K562 (cell line): ENCODE measurements around the gene USP2. TPM values are rescaled to one million over a fixed set of nuclear protein-coding genes. Genes with fewer than 3 reads are reported as not detected.

Source experiments
- HMGN3 ChIP-seq: IDR thresholded peaks from 2 replicates; pipeline ENCODE4 v1.6.1; 2011; ENCODE audit warnings: borderline replicate concordance, low read depth, mild to moderate bottlenecking, mixed read lengths, low read length; ENCODE audit not compliant: insufficient read length; ENCODE audit errors: extremely low read depth
- PTRF ChIP-seq: fragments of 450-650 bp; IDR thresholded peaks from 2 replicates; pipeline ENCODE4 v1.6.1; 2016; ENCODE audit warnings: mild to moderate bottlenecking, missing genetic modification characterization, missing compliant biosample characterization
- ZNF274 ChIP-seq: IDR thresholded peaks from 2 replicates; pipeline ENCODE4 v1.6.1; 2011; ENCODE audit warnings: low read depth, mild to moderate bottlenecking, low read length, moderate library complexity, borderline replicate concordance
- ZNF3 ChIP-seq: fragments of 250-450 bp; sonication (Bioruptor Pico); IDR thresholded peaks from 2 replicates; pipeline ENCODE4 v1.5.0; 2021; ENCODE audit warnings: mild to moderate bottlenecking, moderate library complexity
- polyA plus RNA-seq, 8 experiments: library from polyadenylated mRNA; depleted of rRNA in 4 of 8; stranded (reverse) in 5 of 8; unstranded in 3 of 8; fragments of >200 nt; fragmentation: Nextera tagmentation in 2 of 8; fragmentation: Illumina TruSeq in 1 of 8; extraction: Ambion mirVana in 2 of 8; extraction: Trizol in 1 of 8; gene quantifications; 2 replicates each; pipeline versions ENCODE4 v1.2.1 to v1.2.3, GENCODE V29; 2011 to 2014; ENCODE audit warnings: inconsistent platforms in 1 of 8, missing spikeins in 1 of 8
- total RNA-seq, 7 experiments: library from RNA; depleted of rRNA in 6 of 7; stranded (reverse); fragments of >200 nt in 6 of 7; fragmentation: Illumina TruSeq in 2 of 7; extraction: Trizol in 2 of 7; gene quantifications; 2 replicates each; pipeline versions ENCODE4 v1.2.1 to v1.2.3, GENCODE V29; 2011 to 2021; ENCODE audit warnings: low replicate concordance in 1 of 7
- TF ChIP-seq, protein P1 (sequence below): IDR thresholded peaks from 2 replicates; pipeline ENCODE4 v1.6.1; 2011; ENCODE audit warnings: borderline replicate concordance, low read depth, mild to moderate bottlenecking, moderate library complexity, low read length; ENCODE audit not compliant: insufficient read depth, poor library complexity, severe bottlenecking
- TF ChIP-seq, protein P2 (sequence below): IDR thresholded peaks from 3 replicates; pipeline ENCODE4 v1.6.1; 2011; ENCODE audit warnings: borderline replicate concordance, mild to moderate bottlenecking; ENCODE audit not compliant: insufficient read length, insufficient read depth
- TF ChIP-seq, protein P3 (sequence below), 2 experiments: fragments of 450-650 bp in 1 of 2; IDR thresholded peaks; 2 replicates each; pipeline ENCODE4 v1.6.1; 2011 to 2017; ENCODE audit warnings: low read depth in 2 of 2, antibody characterized with exemption in 1 of 2, borderline replicate concordance in 1 of 2, low read length in 1 of 2, mild to moderate bottlenecking in 1 of 2, mixed read lengths in 1 of 2; ENCODE audit not compliant: control insufficient read depth in 1 of 2
- TF ChIP-seq, protein P4 (sequence below): sonication (generic); formaldehyde crosslinking; IDR thresholded peaks from 2 replicates; pipeline ENCODE4 v1.8.0; 2022; ENCODE audit warnings: mild to moderate bottlenecking, missing genetic modification reagents, borderline replicate concordance
- TF ChIP-seq, protein P5 (sequence below): sonication (generic); formaldehyde crosslinking; IDR thresholded peaks from 2 replicates; pipeline ENCODE4 v1.8.0; 2023; ENCODE audit warnings: mild to moderate bottlenecking, missing genetic modification reagents

The USP2 gene
- total and polyA plus RNA-seq, 9 of the 15 experiments (the other 6 are each of a cell fraction or from before 2014, with no cell fraction given) = 2.8 to 16.9 (median 3.9) TPM

DNA sequence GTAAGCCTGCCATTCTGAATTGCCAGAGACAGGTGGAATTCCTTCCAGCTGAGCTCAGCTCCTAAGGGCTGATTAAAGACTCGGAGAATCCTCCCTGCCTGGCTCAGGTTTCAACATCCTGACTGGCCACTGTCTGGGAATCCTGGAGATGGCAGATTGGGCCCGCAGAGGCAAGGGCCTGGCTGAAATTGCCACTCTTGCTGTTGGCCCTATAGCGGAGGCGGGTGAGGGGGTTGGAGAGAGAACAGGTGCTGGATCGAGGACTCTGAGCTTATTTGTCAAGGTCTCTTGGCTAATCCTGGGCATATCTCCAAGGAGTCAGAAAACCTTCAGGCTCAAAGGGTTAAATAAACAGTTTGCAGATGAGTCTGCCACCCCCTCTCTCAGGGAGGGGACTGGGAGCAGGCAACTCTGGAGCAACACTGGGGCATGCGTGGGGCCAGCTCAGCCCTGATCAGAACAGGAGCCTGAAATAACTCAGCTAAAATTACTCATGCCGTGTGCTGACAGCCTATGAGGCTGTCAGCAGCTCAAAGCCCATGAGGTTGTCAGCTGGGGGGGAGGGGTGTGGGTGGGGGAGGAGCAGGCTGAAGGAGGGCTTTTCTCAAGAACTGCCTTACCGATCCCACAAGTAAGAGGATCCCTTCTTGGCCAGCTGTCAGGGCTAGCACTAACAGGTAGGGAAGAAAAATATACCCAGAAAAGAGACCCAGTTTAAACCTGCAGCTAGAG is 20.3 kb downstream of the USP2 start (continued):
- TF ChIP-seq, protein P1, sequence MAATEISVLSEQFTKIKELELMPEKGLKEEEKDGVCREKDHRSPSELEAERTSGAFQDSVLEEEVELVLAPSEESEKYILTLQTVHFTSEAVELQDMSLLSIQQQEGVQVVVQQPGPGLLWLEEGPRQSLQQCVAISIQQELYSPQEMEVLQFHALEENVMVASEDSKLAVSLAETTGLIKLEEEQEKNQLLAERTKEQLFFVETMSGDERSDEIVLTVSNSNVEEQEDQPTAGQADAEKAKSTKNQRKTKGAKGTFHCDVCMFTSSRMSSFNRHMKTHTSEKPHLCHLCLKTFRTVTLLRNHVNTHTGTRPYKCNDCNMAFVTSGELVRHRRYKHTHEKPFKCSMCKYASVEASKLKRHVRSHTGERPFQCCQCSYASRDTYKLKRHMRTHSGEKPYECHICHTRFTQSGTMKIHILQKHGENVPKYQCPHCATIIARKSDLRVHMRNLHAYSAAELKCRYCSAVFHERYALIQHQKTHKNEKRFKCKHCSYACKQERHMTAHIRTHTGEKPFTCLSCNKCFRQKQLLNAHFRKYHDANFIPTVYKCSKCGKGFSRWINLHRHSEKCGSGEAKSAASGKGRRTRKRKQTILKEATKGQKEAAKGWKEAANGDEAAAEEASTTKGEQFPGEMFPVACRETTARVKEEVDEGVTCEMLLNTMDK = no peak
- TF ChIP-seq PTRF (tag) (no peak), ZNF274 (no peak), ZNF3 (CRISPR knock-in tag) (no peak), HMGN3 (no peak)
- TF ChIP-seq, protein P2, sequence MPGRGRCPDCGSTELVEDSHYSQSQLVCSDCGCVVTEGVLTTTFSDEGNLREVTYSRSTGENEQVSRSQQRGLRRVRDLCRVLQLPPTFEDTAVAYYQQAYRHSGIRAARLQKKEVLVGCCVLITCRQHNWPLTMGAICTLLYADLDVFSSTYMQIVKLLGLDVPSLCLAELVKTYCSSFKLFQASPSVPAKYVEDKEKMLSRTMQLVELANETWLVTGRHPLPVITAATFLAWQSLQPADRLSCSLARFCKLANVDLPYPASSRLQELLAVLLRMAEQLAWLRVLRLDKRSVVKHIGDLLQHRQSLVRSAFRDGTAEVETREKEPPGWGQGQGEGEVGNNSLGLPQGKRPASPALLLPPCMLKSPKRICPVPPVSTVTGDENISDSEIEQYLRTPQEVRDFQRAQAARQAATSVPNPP = no peak
- TF ChIP-seq, protein P3, sequence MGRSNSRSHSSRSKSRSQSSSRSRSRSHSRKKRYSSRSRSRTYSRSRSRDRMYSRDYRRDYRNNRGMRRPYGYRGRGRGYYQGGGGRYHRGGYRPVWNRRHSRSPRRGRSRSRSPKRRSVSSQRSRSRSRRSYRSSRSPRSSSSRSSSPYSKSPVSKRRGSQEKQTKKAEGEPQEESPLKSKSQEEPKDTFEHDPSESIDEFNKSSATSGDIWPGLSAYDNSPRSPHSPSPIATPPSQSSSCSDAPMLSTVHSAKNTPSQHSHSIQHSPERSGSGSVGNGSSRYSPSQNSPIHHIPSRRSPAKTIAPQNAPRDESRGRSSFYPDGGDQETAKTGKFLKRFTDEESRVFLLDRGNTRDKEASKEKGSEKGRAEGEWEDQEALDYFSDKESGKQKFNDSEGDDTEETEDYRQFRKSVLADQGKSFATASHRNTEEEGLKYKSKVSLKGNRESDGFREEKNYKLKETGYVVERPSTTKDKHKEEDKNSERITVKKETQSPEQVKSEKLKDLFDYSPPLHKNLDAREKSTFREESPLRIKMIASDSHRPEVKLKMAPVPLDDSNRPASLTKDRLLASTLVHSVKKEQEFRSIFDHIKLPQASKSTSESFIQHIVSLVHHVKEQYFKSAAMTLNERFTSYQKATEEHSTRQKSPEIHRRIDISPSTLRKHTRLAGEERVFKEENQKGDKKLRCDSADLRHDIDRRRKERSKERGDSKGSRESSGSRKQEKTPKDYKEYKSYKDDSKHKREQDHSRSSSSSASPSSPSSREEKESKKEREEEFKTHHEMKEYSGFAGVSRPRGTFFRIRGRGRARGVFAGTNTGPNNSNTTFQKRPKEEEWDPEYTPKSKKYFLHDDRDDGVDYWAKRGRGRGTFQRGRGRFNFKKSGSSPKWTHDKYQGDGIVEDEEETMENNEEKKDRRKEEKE (IDR thresholded peaks at IDR 0.05; ENCODE audit: borderline replicate concordance in 1 of 2, control insufficient read depth in 1 of 2, low read depth in 2 of 2, low read length in 1 of 2) = no peak
- TF ChIP-seq, protein P4, sequence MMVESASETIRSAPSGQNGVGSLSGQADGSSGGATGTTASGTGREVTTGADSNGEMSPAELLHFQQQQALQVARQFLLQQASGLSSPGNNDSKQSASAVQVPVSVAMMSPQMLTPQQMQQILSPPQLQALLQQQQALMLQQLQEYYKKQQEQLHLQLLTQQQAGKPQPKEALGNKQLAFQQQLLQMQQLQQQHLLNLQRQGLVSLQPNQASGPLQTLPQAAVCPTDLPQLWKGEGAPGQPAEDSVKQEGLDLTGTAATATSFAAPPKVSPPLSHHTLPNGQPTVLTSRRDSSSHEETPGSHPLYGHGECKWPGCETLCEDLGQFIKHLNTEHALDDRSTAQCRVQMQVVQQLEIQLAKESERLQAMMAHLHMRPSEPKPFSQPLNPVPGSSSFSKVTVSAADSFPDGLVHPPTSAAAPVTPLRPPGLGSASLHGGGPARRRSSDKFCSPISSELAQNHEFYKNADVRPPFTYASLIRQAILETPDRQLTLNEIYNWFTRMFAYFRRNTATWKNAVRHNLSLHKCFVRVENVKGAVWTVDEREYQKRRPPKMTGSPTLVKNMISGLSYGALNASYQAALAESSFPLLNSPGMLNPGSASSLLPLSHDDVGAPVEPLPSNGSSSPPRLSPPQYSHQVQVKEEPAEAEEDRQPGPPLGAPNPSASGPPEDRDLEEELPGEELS (CRISPR knock-in tag) = no peak
- TF ChIP-seq, protein P5, sequence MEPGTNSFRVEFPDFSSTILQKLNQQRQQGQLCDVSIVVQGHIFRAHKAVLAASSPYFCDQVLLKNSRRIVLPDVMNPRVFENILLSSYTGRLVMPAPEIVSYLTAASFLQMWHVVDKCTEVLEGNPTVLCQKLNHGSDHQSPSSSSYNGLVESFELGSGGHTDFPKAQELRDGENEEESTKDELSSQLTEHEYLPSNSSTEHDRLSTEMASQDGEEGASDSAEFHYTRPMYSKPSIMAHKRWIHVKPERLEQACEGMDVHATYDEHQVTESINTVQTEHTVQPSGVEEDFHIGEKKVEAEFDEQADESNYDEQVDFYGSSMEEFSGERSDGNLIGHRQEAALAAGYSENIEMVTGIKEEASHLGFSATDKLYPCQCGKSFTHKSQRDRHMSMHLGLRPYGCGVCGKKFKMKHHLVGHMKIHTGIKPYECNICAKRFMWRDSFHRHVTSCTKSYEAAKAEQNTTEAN (CRISPR knock-in tag) = no peak
